ENCODE measurements around the gene LDLRAD4.

LDLRAD4 gene

DNA sequence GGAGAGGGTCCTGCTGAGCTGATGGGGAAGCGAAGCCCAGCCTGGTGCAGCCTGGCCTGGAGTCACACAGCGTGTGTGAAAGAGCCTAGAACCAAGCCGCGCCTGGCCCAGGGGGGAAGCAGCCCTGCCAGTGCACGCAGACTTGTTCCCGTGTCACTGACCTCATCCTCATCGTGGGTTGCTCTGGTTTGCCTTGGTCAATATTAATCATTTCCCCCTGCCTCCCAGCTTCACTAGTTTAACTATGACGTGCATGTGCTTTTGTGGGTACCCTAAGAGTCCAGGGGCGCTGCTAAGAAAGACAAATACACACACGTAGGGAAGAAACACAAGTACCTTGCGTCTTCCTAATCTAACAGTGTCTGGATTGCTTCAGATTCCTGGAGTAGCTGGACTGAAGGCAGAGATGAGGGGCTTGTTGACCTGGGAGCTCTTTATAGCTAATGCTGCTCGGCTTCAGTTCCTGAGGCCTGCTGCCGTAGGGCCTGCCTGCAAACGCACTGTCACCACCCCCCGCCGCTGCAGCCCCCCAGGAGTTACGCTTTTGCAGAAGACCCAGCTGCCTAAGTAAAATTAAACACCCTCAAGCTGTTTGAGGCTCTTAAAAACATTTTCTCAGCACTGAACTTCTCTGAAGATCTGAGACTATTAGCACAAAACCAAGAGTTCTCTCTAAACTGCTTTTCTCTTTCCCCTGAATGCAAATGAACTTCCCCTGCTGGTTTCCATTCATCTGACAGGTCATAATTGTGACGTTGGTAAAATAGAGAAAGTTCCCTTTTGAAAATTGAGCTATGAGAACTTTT, 348.6 kb downstream of the LDLRAD4 start:
- DNase-seq: no peak

DNA sequence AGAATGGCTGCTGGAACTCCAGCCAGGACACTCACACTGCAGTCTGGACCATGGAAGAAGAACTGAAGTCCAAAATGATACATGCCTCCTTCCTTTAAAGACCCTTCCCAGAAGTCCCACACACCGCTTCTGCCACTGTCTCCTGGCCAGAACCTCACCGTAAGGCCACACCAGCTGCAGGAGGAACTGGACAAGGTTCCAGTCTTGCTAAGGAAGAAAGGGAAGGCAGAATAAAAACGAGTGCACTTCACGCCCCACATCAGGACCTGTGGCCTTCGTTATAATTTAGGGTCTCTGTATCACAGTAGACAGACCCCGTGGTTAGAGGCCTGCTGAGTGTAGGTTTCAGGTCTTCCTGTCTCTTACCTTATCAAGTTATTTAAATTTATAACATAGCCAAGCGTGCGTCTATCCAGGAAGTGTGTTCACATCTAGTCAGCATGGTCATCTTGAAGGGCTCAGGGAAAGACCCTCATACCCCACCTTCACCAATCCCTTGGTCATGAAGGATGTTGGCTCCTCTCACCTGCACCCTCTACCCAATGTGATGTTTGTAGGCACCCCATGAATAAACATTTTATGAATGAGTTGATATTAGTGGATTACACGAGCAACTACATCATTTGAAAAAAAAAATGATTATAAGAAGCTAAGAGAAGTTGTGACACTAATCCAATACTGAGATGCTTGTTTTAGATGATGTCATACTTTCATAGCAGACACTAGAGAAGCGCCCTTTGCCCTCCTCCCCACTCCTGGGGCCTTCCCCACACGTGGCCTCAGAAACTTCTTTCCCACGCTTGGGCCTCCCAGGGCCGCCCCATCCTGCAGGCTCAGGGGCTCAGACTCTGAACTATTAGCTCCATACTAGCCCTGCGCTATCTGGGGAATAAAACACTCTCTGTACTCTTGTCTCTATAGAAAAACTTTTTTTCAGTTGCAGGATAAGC, 350.2 kb downstream of the LDLRAD4 start:
- DNase-seq: no peak

- no peak for DNase-seq
These were observed 351.7 kb downstream of the LDLRAD4 start for GRCh38 chr18:13570216-13570615.

DNA sequence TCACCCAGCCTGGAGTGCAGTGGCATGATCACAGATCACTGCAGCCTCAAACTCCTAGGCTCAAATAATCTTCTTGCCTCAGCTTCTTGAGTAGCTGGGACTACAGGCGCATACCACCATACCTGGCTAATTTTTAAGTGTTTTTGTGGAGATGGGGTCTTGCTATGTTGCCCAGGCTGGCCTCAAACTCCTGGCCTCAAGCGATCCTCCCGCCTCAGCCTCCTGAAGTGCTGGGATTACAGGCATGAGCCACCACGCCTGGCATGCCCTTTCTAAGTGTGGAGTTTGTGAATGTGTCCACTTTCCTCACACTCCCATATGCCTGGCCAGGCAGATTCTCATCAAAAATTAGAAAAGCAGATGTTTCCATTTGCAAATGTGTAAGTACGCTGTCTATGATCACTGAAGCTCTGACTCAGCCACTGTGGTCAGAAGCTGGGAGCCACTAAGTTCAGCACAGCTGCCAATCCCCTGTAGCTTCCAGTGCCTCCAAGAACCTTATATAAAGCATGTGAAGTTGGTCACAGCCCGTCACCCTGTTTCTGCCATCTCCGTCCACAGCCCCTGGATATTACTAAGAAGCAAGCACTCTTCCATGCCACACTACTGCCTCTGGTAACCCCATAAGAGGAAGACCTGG, 352.4 kb downstream of the LDLRAD4 start:
- DNase-seq: no peak

- DNase-seq: no peak
These were observed 353.6 kb downstream of the LDLRAD4 start for GRCh38 chr18:13572148-13572547.

DNA sequence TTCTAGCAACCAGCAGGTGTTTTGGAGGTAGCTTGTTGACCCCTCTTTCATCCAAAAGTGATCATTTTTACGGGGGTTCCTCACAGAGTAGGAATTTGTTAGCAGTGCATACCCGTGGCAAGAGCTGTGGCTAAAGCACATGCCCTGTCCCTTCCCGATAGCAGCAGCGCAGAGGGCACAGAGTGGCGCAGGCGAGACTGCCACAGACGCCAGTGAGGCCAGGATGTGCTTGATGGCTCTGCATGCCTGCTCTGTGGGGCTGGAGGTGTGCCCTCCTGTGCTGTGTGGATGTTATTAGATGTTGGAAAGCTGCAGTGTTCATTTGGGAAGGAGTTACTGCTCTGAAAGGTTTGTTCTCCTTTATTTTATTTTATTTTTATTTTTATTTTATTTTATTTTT, 354.2 kb downstream of the LDLRAD4 start:
- no peak for DNase-seq

GRCh38 chr18:13573750-13574149, 355.2 kb downstream of the LDLRAD4 start:
- DNase-seq: no peak

DNA sequence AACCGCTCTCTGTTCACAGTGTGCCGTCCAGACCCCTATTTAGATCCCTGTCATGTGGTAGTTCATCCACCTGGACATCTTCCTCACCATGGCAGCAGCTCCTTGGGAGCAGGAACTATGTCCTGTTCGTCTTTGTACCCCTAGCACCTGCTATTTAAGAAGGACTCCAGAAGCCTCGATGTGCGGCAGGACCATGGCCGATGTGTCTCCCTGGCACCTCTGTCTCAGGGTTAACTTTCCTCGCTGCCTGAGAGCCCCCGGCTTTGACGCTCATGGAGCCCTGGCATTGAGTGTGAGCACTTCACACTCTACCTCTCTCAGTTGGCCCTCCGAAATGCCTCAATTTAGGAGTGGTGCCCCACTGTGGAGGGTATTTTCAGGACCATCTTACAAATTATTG, 355.8 kb downstream of the LDLRAD4 start:
- DNase-seq: no peak

DNA sequence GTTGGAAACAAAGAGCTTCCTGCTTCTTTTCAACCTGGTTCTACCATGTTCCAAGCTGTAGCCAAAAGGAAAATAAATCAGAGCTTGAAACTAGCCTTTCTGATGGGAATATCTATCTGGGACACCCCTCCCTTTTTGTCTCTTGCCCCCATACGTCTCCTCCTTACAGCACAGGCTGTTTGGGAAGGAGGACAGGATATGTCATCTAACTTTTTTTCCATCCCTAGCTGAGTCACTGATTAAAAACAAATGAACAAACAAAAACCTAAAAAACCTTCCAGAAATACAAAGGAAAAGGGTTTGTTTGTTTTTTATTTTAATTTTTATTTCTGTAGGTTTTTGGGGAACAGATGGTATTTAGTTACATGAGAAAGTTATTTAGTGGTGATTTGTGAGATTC, 356.2 kb downstream of the LDLRAD4 start:
- no peak for DNase-seq

DNA sequence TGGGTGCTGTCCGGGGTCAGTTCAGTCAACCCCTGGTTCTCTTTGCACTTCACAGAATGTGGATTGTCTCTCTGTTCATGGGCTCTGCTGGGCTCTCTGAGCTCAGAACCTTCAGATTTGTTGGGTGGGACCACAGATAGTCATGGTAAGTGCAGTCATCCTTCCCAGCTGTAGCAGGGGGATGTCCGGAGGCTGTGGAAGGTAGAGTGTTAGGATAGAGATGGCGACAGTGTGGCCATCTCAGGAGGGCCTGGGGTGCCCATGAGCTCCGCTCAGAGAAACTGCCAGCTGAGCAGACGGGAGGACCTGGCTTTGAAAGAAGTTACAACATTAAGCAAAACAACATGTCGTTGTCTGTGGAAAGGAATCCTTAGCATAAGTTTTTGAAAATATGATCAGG, 358.0 kb downstream of the LDLRAD4 start:
- no peak for DNase-seq

- no peak for DNase-seq
These were observed 358.6 kb downstream of the LDLRAD4 start for GRCh38 chr18:13577091-13577697.

GRCh38 chr18:13577781-13578180, 359.2 kb downstream of the LDLRAD4 start:
- DNase-seq: no peak

- no peak for DNase-seq
These were observed 359.8 kb downstream of the LDLRAD4 start for GRCh38 chr18:13578400-13578799.

DNA sequence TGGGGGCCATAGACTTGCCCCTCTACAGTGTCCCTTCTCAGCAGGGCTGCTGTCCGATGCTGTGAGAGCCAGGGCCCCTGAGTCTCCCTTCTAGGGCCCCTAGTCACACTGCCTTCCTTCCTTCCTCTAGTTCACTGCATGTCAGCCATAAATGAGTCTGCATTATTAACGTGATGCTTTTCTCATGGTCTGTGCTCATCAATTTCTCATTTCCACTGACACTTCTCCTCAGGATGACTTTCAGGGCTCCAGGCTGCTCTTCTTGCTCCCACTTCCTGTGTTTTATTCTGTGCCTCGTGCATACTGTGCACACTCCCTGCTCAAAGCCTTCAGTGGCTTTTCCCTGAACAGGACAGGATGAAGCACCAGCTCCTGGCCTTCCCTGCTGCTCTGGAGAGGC, 361.3 kb downstream of the LDLRAD4 start:
- no peak for DNase-seq

DNA sequence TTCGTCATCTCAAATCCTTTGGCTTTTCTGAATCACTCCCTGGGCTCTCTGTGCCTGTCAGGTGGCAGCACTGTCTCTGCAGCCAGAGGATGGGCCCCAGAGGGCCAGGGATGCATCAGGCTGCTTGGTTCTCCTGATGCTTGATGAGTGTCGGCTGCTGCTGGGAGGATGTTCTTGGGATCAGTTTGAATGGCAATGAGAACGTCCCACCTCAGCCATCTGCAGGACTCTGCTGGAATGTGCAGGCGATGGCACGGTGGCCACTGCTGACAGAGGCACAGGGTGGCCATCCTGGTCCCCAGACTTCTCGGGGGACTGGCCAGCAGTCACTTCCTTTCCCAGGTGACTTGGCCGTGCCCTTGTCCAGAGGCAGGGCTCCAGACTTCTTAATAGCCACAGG, 361.8 kb downstream of the LDLRAD4 start:
- no peak for DNase-seq

- no peak for DNase-seq
These were observed 362.4 kb downstream of the LDLRAD4 start for GRCh38 chr18:13580991-13581390.

DNA sequence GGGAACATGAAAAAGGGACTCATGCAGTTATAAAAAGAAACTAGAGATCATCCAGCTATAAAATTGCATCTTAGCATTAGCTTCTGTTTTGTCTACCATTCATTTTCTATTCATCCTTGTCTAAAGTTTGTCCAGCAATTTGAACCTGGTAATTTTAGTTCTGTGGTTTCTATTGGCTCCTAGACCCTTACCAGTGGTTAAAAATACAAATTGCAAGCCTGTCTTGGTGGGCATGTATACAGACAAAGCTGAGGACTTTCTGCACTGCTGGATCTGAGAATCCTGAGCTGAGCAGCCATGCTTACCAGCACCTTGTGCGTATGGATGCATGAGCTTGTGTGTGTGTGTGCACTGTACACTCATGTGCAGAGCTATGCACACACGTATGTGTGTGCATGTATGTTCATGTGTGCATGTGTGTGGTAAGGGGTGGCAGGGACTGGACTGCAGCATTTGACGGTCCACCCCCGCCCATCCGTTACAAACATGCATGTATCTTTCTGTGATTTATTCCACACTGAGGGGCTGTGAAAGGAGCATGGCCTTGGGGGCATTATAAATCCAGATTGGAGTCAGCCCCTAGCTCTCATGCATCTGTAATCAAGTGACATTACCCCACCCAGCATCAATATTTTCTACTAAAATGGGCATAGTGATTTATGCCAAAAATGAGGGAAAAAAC, 363.1 kb downstream of the LDLRAD4 start:
- DNase-seq: no peak

- DNase-seq: no peak
These were observed 363.7 kb downstream of the LDLRAD4 start for GRCh38 chr18:13582178-13582670.

- no peak for DNase-seq
These were observed 365.3 kb downstream of the LDLRAD4 start for GRCh38 chr18:13583576-13584550.

GRCh38 chr18:13584825-13585224, 366.3 kb downstream of the LDLRAD4 start:
- no peak for DNase-seq
